HepG2 (cell line): ENCODE results near the gene RERG. TPM values are rescaled to one million over a fixed set of nuclear protein-coding genes. Genes with fewer than 3 reads are reported as not detected.

ENCODE experiments used
- ATAC-seq: fragments of 200-7000 bp; cut with Tn5 transposase; 3 replicates; pipeline ENCODE4 v1.9.1; 2020; ENCODE audit warnings: mild to moderate bottlenecking, moderate library complexity
- BruUV-seq: library from RNA; stranded (reverse); fragments of 400-500 nt; replicated peaks from 2 replicates; lab custom pipeline; 2021; lab: Mats Ljungman, UMichigan
- CTCF ChIA-PET: fragments of 300-600 bp; formaldehyde crosslinking; extraction: SDS; loops from one replicate; lab custom pipeline; 2021; ENCODE audit warnings: low total read pairs, inconsistent platforms, low intra/inter-chr PET ratio; lab: Yijun Ruan, JAX
- POLR2A ChIA-PET: fragments of 350-600 bp; sonication (Branson Sonifier 250); formaldehyde crosslinking; loops from one replicate; lab custom pipeline; 2020; ENCODE audit warnings: antibody characterized with exemption, inconsistent platforms; lab: Yijun Ruan, JAX
- DNase-seq: peaks from one replicate; pipeline ENCODE4 v3.0.0-alpha.2; 2015; ENCODE audit warnings: low spot score
- FAIRE-seq: peaks from 3 replicates; lab custom pipeline; 2011; peaks lifted over from hg19 to GRCh38; lab: Jason Lieb, UNC
- H2AFZ ChIP-seq: one replicate; pipeline ENCODE4 v1.6.1; 2011; ENCODE audit warnings: low read length, inconsistent platforms
- H3K27ac ChIP-seq: fragments of 300-600 bp; 3 replicates; pipeline ENCODE4 v1.8.0; 2011; ENCODE audit warnings: mixed run types, mild to moderate bottlenecking, mixed read lengths, low read length, inconsistent platforms; ENCODE audit not compliant: insufficient read depth; ENCODE audit errors: extremely low read length
- H3K27me3 ChIP-seq, 2 experiments: fragments of 200-600 bp in 1 of 2; 2 replicates in 1 of 2; 3 replicates in 1 of 2; pipeline versions ENCODE4 v1.6.0 to v1.8.0; 2011; ENCODE audit warnings: low read length in 2 of 2, mild to moderate bottlenecking in 2 of 2, moderate library complexity in 2 of 2, inconsistent platforms in 1 of 2; ENCODE audit not compliant: insufficient read depth in 2 of 2, control insufficient read depth in 1 of 2
- H3K36me3 ChIP-seq, 2 experiments: fragments of 200-600 bp in 1 of 2; replicated peaks in 1 of 2; 2 replicates in 1 of 2; 3 replicates in 1 of 2; pipeline versions ENCODE4 v1.5.1 to v1.8.0; 2011; ENCODE audit warnings: low read length in 2 of 2, inconsistent platforms in 1 of 2; ENCODE audit not compliant: insufficient read depth in 2 of 2, control insufficient read depth in 1 of 2
- H3K4me1 ChIP-seq: 2 replicates; pipeline ENCODE4 v1.5.1; 2012; ENCODE audit warnings: low read length, inconsistent platforms; ENCODE audit not compliant: insufficient read depth
- H3K4me2 ChIP-seq: 2 replicates; pipeline ENCODE4 v1.6.0; 2011; ENCODE audit warnings: low read depth, low read length, inconsistent platforms
- H3K4me3 ChIP-seq, 3 experiments: fragments of 200-600 bp in 1 of 3; sonication (generic), shearing (Covaris generic) in 1 of 3; replicated peaks in 1 of 3; 2 replicates each; pipeline ENCODE4 v1.5.1; 2011 to 2016; ENCODE audit warnings: low read length in 3 of 3, inconsistent platforms in 2 of 3, low read depth in 2 of 3, mild to moderate bottlenecking in 2 of 3, control low read depth in 1 of 3, mixed read lengths in 1 of 3; ENCODE audit not compliant: insufficient read depth in 1 of 3
- H3K79me2 ChIP-seq: one replicate; pipeline ENCODE4 v1.6.1; 2011; ENCODE audit warnings: low read length, inconsistent platforms; ENCODE audit not compliant: insufficient read depth
- H3K9ac ChIP-seq: 2 replicates; pipeline ENCODE4 v1.6.0; 2011; ENCODE audit warnings: mild to moderate bottlenecking, low read depth, low read length, inconsistent platforms; ENCODE audit not compliant: insufficient read depth
- H3K9me3 ChIP-seq: 2 replicates; pipeline ENCODE4 v1.5.1; 2012; ENCODE audit warnings: mild to moderate bottlenecking, low read length
- H4K20me1 ChIP-seq: 2 replicates; pipeline ENCODE4 v1.6.0; 2011; ENCODE audit warnings: inconsistent platforms, mild to moderate bottlenecking, low read length, moderate library complexity; ENCODE audit not compliant: insufficient read depth
- ZBTB34 ChIP-seq: sonication (generic); formaldehyde crosslinking; IDR thresholded peaks from 2 replicates; pipeline ENCODE4 v1.8.0; 2022; ENCODE audit warnings: mild to moderate bottlenecking, missing genetic modification reagents
- ZNF225 ChIP-seq: sonication (generic); formaldehyde crosslinking; IDR thresholded peaks from 2 replicates; pipeline ENCODE4 v1.4.0; 2020; ENCODE audit warnings: mild to moderate bottlenecking, missing genetic modification reagents
- ZNF326 ChIP-seq: sonication (generic); formaldehyde crosslinking; IDR thresholded peaks from 2 replicates; pipeline ENCODE4 v1.4.0; 2020; ENCODE audit warnings: missing genetic modification reagents, borderline replicate concordance
- ZNF788 ChIP-seq: sonication (generic); formaldehyde crosslinking; IDR thresholded peaks from 2 replicates; pipeline ENCODE4 v1.5.0; 2020; ENCODE audit warnings: mild to moderate bottlenecking, missing genetic modification reagents, borderline replicate concordance
- WGBS: methylation state at CpG from one replicate; pipeline ENCODE4 v1.1.6; 2017; ENCODE audit warnings: low lambda C conversion rate; 5-methylcytosine and 5-hydroxymethylcytosine counted together
- in situ Hi-C: cut with HindIII; loops from 2 replicates; pipeline ENCODE4 v1.10.0; 2017; ENCODE audit warnings: low pct_unique_long_range_greater_than_20kb; ENCODE audit not compliant: extremely low pct_ligation_motif_present
- intact Hi-C: fragments of 100-400 bp; cut with micrococcal nuclease; formaldehyde crosslinking; loops from one replicate; pipeline ENCODE4 v1.10.0; 2022; ENCODE audit not compliant: unreplicated experiment
- polyA plus RNA-seq, 8 experiments: library from polyadenylated mRNA; depleted of rRNA in 3 of 8; stranded (reverse) in 7 of 8; unstranded in 1 of 8; fragments of >200 nt; fragmentation: Illumina TruSeq in 4 of 8; extraction: Trizol in 4 of 8; gene quantifications; 2 replicates each; pipeline versions ENCODE4 v1.2.1 to v1.2.3, GENCODE V29; 2011 to 2016; ENCODE audit warnings: low read depth in 4 of 8, missing spikeins in 1 of 8, mixed read lengths in 1 of 8; ENCODE audit not compliant: insufficient read depth in 1 of 8
- total RNA-seq, 5 experiments: library from RNA; depleted of rRNA; stranded (reverse); fragments of >200 nt; fragmentation: Illumina TruSeq; extraction: Trizol; gene quantifications; 2 replicates each; pipeline ENCODE4 v1.2.3, GENCODE V29; 2016; ENCODE audit warnings: low read depth in 1 of 5
- TF ChIP-seq, protein P1 (sequence below): sonication (generic); formaldehyde crosslinking; IDR thresholded peaks from 2 replicates; pipeline ENCODE4 v1.8.1; 2022; ENCODE audit warnings: low read depth, mild to moderate bottlenecking, missing genetic modification reagents
- TF ChIP-seq, protein P2 (sequence below): IDR thresholded peaks from 2 replicates; pipeline ENCODE4 v1.4.0; 2020; ENCODE audit warnings: mild to moderate bottlenecking, missing genetic modification reagents

Gene RERG
- total and polyA plus RNA-seq, 2 of the 13 experiments (the other 11 are each of a cell fraction or from before 2014, with no cell fraction given): not detected

- in situ Hi-C loops (no loop called here), intact Hi-C loops (no loop called here)
- ChIA-PET CTCF (no interaction called here), POLR2A (no interaction called here)
- no peak overlapping the region for H3K9ac ChIP-seq
- WGBS: 5% methylated on average over 3 of the region's 3 CpGs
- H4K20me1 ChIP-seq: no peaks in the 10 kb centered on the region
- no peaks in the 10 kb centered on the region for H3K4me1 ChIP-seq
- no peak overlapping the region for H3K4me3 ChIP-seq
- H3K79me2 ChIP-seq: no peaks in the 10 kb centered on the region
- DNase-seq (no peak), ATAC-seq (no peak; the same call in 2 of the 3 replicates), FAIRE-seq (no peak)
- H3K9me3 ChIP-seq: no peaks in the 10 kb centered on the region
- H3K4me2 ChIP-seq: no peak overlapping the region
- no peak overlapping the region for H2AFZ ChIP-seq
- no peaks in the 10 kb centered on the region for H3K27me3 ChIP-seq
- TF ChIP-seq ZNF225 (CRISPR knock-in tag) (no peak), ZNF788 (no peak), ZBTB34 (no peak), ZNF326 (CRISPR knock-in tag) (no peak)
- TF ChIP-seq, protein P1, sequence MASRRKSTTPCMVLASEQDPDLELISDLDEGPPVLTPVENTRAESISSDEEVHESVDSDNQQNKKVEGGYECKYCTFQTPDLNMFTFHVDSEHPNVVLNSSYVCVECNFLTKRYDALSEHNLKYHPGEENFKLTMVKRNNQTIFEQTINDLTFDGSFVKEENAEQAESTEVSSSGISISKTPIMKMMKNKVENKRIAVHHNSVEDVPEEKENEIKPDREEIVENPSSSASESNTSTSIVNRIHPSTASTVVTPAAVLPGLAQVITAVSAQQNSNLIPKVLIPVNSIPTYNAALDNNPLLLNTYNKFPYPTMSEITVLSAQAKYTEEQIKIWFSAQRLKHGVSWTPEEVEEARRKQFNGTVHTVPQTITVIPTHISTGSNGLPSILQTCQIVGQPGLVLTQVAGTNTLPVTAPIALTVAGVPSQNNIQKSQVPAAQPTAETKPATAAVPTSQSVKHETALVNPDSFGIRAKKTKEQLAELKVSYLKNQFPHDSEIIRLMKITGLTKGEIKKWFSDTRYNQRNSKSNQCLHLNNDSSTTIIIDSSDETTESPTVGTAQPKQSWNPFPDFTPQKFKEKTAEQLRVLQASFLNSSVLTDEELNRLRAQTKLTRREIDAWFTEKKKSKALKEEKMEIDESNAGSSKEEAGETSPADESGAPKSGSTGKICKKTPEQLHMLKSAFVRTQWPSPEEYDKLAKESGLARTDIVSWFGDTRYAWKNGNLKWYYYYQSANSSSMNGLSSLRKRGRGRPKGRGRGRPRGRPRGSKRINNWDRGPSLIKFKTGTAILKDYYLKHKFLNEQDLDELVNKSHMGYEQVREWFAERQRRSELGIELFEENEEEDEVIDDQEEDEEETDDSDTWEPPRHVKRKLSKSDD (CRISPR knock-in tag): no peak
- TF ChIP-seq, protein P2, sequence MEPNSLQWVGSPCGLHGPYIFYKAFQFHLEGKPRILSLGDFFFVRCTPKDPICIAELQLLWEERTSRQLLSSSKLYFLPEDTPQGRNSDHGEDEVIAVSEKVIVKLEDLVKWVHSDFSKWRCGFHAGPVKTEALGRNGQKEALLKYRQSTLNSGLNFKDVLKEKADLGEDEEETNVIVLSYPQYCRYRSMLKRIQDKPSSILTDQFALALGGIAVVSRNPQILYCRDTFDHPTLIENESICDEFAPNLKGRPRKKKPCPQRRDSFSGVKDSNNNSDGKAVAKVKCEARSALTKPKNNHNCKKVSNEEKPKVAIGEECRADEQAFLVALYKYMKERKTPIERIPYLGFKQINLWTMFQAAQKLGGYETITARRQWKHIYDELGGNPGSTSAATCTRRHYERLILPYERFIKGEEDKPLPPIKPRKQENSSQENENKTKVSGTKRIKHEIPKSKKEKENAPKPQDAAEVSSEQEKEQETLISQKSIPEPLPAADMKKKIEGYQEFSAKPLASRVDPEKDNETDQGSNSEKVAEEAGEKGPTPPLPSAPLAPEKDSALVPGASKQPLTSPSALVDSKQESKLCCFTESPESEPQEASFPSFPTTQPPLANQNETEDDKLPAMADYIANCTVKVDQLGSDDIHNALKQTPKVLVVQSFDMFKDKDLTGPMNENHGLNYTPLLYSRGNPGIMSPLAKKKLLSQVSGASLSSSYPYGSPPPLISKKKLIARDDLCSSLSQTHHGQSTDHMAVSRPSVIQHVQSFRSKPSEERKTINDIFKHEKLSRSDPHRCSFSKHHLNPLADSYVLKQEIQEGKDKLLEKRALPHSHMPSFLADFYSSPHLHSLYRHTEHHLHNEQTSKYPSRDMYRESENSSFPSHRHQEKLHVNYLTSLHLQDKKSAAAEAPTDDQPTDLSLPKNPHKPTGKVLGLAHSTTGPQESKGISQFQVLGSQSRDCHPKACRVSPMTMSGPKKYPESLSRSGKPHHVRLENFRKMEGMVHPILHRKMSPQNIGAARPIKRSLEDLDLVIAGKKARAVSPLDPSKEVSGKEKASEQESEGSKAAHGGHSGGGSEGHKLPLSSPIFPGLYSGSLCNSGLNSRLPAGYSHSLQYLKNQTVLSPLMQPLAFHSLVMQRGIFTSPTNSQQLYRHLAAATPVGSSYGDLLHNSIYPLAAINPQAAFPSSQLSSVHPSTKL (CRISPR knock-in tag): no peak
- BruUV-seq: no TSS peak
- H3K27ac ChIP-seq: no peak overlapping the region
- no peaks in the 10 kb centered on the region for H3K36me3 ChIP-seq
Observed at GRCh38 chr12:15146585-15146984, 74.6 kb downstream of the RERG start.
